Loucy (cell line): Measurements from ENCODE around the gene AFAP1L1.
"Not testable (repeated sequence)": the region's sequence is repeated elsewhere in the genome, so short reads cannot be mapped to it uniquely, and the experiment has no call there.

ENCODE experiments used
- H2AFZ ChIP-seq: fragments of 200-600 bp; sonication (generic); 2 replicates; pipeline ENCODE4 v1.6.0; 2016; ENCODE audit warnings: antibody characterized with exemption, mild to moderate bottlenecking, low read length, moderate library complexity
- H3F3A ChIP-seq: fragments of 200-600 bp; 2 replicates; pipeline ENCODE4 v1.6.0; 2016; ENCODE audit warnings: antibody characterized with exemption, low read depth, mild to moderate bottlenecking
- H3K27me3 ChIP-seq: fragments of 200-600 bp; sonication (generic); 2 replicates; pipeline ENCODE4 v1.6.1; 2014; ENCODE audit warnings: low read length, mild to moderate bottlenecking; ENCODE audit not compliant: insufficient read depth, poor library complexity, severe bottlenecking
- H3K36me3 ChIP-seq: fragments of 200-600 bp; sonication (generic); 2 replicates; pipeline ENCODE4 v1.6.1; 2016; ENCODE audit warnings: low read length; ENCODE audit not compliant: insufficient read depth
- H3K4me1 ChIP-seq: fragments of 200-600 bp; sonication (generic); 2 replicates; pipeline ENCODE4 v1.5.1; 2014; ENCODE audit warnings: low read length, mild to moderate bottlenecking; ENCODE audit not compliant: insufficient read depth, poor library complexity, severe bottlenecking
- H3K4me2 ChIP-seq: fragments of 200-600 bp; sonication (generic); 2 replicates; pipeline ENCODE4 v1.6.0; 2014; ENCODE audit warnings: antibody characterized with exemption, low read length, low read depth, mild to moderate bottlenecking; ENCODE audit not compliant: poor library complexity, severe bottlenecking
- H3K4me3 ChIP-seq: fragments of 200-600 bp; sonication (generic); 2 replicates; pipeline ENCODE4 v1.5.1; 2014; ENCODE audit warnings: low read length, mild to moderate bottlenecking, mixed read lengths; ENCODE audit not compliant: poor library complexity, severe bottlenecking
- H3K79me2 ChIP-seq: fragments of 200-600 bp; sonication (generic); 2 replicates; pipeline ENCODE4 v1.6.1; 2014; ENCODE audit warnings: low read length; ENCODE audit not compliant: insufficient read depth
- H3K9ac ChIP-seq: fragments of 200-600 bp; sonication (generic); 2 replicates; pipeline ENCODE4 v1.6.0; 2014; ENCODE audit warnings: mild to moderate bottlenecking, low read depth, low read length, moderate library complexity; ENCODE audit not compliant: poor library complexity, severe bottlenecking
- H3K9me2 ChIP-seq: fragments of 200-600 bp; sonication (generic); replicated peaks from 2 replicates; pipeline ENCODE4 v1.6.1; 2016; ENCODE audit warnings: low read depth, low read length, mixed read lengths
- H3K9me3 ChIP-seq: fragments of 200-600 bp; sonication (generic); 2 replicates; pipeline ENCODE4 v1.6.1; 2014; ENCODE audit warnings: mild to moderate bottlenecking, antibody characterized with exemption, low read length, low read depth; ENCODE audit not compliant: insufficient read depth
- H4K20me1 ChIP-seq: fragments of 200-600 bp; sonication (generic); 2 replicates; pipeline ENCODE4 v1.6.0; 2014; ENCODE audit warnings: antibody characterized with exemption, low read length, mild to moderate bottlenecking; ENCODE audit not compliant: insufficient read depth, poor library complexity, severe bottlenecking
- CTCF ChIP-seq: fragments of 200-600 bp; sonication (generic); conservative IDR thresholded peaks from 2 replicates; pipeline ENCODE4 v1.5.1; 2014; ENCODE audit warnings: mild to moderate bottlenecking, antibody characterized with exemption, low read length
- EZH2phosphoT487 ChIP-seq: fragments of 200-600 bp; IDR thresholded peaks from 2 replicates; pipeline ENCODE4 v1.6.1; 2018; ENCODE audit warnings: antibody characterized with exemption, mild to moderate bottlenecking, moderate library complexity, borderline replicate concordance

Gene AFAP1L1

GRCh38 chr5:149267241-149267973 lies 4.3 kb upstream of the AFAP1L1 start:
- Histone ChIP-seq H3F3A (no peaks in the 10 kb centered on the region), H4K20me1 (no peaks in the 10 kb centered on the region), H2AFZ (no peak overlapping the region), H3K9me2 (no peaks in the 10 kb centered on the region), H3K4me1 (no peaks in the 10 kb centered on the region), H3K9me3 (no peaks in the 10 kb centered on the region), H3K4me2 (no peak overlapping the region), H3K79me2 (no peaks in the 10 kb centered on the region), H3K27me3 (no peaks in the 10 kb centered on the region), H3K4me3 (no peak overlapping the region), H3K36me3 (no peaks in the 10 kb centered on the region), H3K9ac (no peak overlapping the region)
- TF ChIP-seq CTCF (no peak), EZH2phosphoT487 (no peak)

- no peaks in the 10 kb centered on the region for H3K79me2 ChIP-seq
- H3K4me1 ChIP-seq = no peaks in the 10 kb centered on the region
- H3K4me2 ChIP-seq = no peak overlapping the region
- no peaks in the 10 kb centered on the region for H3K9me2 ChIP-seq
- no peaks in the 10 kb centered on the region for H4K20me1 ChIP-seq
- no peaks in the 10 kb centered on the region for H3F3A ChIP-seq
- no peaks in the 10 kb centered on the region for H3K9me3 ChIP-seq
- TF ChIP-seq CTCF (peak; percentile 85), EZH2phosphoT487 (no peak)
- H2AFZ ChIP-seq = no peak overlapping the region
- no peak overlapping the region for H3K9ac ChIP-seq
- H3K36me3 ChIP-seq = no peaks in the 10 kb centered on the region
- no peaks in the 10 kb centered on the region for H3K27me3 ChIP-seq
- H3K4me3 ChIP-seq = no peak overlapping the region
These were observed 2.6 kb upstream of the AFAP1L1 start for GRCh38 chr5:149268928-149269557.

GRCh38 chr5:149271195-149271715 lies 404 bp upstream of the AFAP1L1 start:
- H3K4me2 ChIP-seq = no peak overlapping the region
- H2AFZ ChIP-seq = no peak overlapping the region

GRCh38 chr5:149272781-149273180 lies 1.1 kb downstream of the AFAP1L1 start:
- H3K4me1 ChIP-seq, H3K4me2 ChIP-seq, H3K79me2 ChIP-seq, H3K4me3 ChIP-seq, H2AFZ ChIP-seq, H3K9ac ChIP-seq, H3F3A ChIP-seq, H3K36me3 ChIP-seq, H3K9me3 ChIP-seq, H3K27me3 ChIP-seq, H4K20me1 ChIP-seq, H3K9me2 ChIP-seq: not testable (repeated sequence)

More at GRCh38 chr5:149271195-149271715, 404 bp upstream of the AFAP1L1 start:
- no peaks in the 10 kb centered on the region for H3K79me2 ChIP-seq
- H3K9ac ChIP-seq = no peak overlapping the region
- no peaks in the 10 kb centered on the region for H3K9me3 ChIP-seq
- H3K27me3 ChIP-seq = no peaks in the 10 kb centered on the region
- no peaks in the 10 kb centered on the region for H3K4me1 ChIP-seq
- no peaks in the 10 kb centered on the region for H3K36me3 ChIP-seq
- no peaks in the 10 kb centered on the region for H4K20me1 ChIP-seq
- TF ChIP-seq EZH2phosphoT487 = no peak
- no peak for TF ChIP-seq CTCF
- no peaks in the 10 kb centered on the region for H3K9me2 ChIP-seq
- no peak overlapping the region for H3K4me3 ChIP-seq
- no peaks in the 10 kb centered on the region for H3F3A ChIP-seq
